SIG-M5 treated with dmso at 0.1 percent for 504 hours (cell line): ENCODE data around the gene MYO1D.
"Not testable (repeated sequence)": the region's sequence is repeated elsewhere in the genome, so short reads cannot be mapped to it uniquely, and the experiment has no call there.

Experiments
- DNase-seq: peaks from one replicate; lab custom pipeline; 2025; ENCODE audit not compliant: unreplicated experiment; lab: John Stamatoyannopoulos, UW

MYO1D gene

DNA sequence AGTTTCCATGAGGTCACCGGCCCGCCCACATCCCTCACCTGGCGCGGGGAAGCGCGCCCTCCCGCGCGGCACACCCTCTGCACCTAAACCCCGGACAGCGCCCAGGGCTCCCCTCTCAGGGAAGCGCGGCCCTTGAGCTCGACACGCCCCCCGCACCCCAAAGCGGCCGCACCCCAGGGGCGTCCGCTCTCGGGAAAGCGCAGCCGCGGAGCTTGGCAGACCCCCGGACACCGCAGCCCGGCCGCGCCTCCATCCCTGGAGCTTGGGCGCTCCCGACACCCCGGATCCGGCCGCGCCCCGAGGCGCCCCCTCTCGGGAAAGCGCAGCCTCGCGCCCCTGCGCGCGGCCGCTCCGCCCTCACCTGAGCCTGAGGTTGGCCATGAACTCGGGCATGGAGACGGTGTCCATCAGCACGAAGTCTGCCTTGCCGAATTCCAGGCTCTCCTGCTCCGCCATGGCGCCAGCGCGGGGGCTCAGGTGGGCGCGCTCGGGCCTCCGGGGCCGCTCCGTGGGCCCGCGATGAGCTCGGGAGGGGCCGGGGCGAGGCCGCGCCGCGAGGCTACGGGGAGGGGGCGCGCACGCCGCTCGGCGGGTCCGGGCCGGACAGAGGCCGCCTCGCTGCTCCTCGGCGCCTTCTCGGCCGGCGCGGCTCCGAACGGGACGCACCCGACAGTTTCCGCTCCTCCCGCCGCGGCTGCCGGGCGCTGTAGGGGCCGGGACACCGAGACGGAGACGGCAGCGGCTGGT lies at the start of gene MYO1D:
MYO1D (minus strand) TSS at position 708 of the 747 bp plus-strand sequence; CDS start at position 456, 252 bp downstream.
- DNase-seq, result no peak

DNA sequence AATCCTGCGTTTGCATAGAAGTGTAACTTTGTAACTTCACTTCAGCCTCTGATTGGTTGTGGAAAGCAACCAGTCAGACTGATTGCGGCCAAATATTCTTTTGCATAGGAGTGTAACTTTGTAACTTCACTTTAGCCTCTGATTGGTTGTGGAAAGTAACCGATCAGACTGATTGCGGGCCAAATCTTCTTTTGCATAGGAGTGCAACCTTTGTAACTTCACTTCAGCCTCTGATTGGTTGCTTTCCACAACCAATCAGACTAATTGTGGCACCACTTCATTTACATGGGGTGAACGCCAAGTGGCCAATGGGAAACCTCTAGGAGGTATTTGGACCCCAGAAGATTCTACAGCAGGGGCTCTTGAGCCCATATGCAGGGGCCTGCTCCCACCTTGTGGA lies 49.3 kb upstream of the MYO1D start:
- DNase-seq, result no peak

DNA sequence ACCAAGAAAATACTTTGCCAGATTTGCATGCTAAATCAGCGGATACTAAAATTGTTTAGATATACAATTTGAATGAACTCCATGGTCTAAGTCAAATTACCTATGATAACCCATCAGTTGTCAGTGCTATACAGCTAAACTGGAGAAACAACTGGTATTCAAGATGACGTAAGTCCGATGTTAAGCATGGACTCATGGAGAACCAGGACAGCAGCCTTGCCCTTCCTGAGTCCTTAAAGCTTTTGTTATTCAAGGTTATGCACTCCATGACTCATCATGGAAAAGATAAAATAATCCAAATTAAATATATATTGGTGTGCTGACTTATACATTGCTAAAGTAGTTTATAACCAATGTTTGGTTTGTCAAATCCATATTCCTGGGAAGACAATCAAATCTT lies 47.0 kb upstream of the MYO1D start:
- DNase-seq, result not testable (repeated sequence)

DNA sequence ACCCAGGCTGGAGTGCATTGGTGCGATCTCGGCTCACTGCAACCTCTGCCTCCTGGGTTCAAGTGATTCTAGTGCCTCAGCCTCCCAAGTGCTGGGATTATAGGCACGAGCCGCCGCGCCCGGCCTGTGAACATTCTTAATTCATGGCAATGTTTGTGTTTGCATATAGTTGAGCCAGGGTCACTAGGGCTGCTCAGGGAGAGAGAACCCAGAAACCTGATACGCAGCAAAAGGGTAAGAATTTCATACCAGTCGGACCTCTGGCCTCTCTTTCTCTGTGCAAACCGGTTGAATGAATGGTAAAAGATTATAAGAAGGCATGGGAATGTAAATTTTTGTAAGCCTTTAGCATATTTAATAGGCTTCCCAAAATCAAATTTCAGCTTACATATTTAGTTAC lies 44.1 kb upstream of the MYO1D start:
- DNase-seq, result no peak

DNA sequence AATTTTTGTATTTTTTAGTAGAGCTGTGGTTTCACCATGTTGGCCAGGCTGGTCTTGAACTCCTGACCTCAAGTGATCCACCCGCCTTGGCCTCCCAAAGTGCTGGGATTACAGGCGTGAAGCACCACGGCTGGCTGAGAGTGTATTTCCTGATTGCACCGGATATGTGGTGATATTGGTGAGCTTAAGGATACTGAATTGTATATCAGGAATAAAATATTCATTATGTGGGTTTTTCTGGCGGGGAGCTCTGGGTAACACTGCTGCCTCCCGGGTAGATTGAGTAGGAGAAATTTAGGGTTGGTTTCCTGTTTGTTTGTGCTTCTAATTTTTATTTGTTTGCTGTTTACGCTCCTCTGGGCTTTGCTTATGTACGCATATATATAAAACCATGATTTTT lies 43.4 kb upstream of the MYO1D start:
- DNase-seq, result no peak

DNA sequence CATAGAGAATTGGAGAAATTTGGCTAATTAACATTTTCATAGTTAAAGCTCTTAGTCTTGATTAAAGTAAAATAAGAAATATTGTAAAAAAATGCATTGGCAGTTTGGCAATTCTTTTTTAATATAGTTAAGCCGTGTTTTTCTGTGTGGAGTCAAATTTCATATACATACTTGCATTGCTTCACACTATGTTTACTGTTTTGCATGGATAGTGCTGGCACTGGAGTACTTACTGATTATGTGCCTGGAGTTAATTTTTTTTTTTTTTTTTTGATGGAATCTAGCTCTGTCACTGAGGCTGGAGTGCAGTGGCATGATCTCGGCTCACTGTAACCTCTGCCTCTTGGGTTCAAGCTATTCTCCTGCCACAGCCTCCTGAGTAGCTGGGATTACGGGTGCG lies 43.0 kb upstream of the MYO1D start:
- DNase-seq, result not testable (repeated sequence)

DNA sequence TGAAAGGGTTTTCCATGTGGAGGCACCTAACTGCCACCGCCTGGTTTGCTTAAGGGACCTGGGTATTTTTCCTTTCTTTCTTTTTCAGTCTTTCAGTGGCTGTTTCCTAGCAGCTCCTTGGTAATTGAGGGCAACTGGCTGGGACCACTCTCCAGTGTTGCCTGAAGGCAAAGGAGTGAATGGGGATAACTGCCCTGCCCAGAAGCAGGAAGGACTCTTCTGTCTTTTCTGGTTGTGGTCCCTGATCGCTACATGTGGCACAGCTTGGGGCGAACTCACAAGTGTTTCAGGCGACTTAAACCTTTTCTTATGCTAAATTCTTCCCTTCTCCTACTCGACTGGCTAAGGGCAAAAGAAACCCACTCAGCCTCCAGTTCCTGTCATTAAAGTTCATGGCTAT lies 40.9 kb upstream of the MYO1D start:
- DNase-seq, result no peak

DNA sequence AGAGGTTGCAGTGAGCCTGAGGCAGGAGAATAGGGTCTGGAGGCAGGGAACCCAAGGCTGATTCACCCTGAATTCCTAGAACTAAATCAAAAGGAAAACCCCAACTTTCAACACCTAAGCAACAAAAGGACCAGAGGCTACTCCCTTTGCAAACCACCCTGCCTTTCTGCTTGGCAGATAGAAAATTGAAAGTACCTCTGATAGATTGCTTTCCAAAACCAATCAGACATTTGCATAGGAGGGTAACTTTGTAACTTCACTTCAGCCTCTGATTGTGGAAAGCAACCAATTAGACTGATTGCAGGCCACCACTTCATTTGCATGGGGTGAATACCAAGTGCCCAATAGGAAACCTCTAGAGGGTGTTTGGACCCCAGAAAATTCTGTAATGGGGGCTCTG lies 40.2 kb upstream of the MYO1D start:
- no peak for DNase-seq

DNA sequence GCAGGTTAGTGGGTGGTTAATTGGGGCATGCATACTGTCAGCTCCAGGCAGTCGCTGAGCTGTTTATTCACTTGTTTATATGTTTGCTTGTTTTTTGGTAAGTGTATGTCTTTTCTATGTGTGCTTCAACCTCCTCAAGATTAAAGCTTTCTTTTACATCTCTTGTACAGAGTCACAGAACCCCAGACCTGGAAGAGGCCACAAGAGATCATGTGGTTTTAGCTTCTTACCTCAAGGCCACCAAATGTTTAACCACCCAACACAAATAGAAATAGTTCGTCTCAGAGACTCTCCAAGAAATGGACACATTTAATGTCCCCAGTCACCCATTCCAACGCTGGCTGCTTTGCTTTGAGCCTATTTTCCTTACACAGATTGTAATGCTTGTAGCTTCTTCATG lies 39.2 kb upstream of the MYO1D start:
- DNase-seq, result no peak

DNA sequence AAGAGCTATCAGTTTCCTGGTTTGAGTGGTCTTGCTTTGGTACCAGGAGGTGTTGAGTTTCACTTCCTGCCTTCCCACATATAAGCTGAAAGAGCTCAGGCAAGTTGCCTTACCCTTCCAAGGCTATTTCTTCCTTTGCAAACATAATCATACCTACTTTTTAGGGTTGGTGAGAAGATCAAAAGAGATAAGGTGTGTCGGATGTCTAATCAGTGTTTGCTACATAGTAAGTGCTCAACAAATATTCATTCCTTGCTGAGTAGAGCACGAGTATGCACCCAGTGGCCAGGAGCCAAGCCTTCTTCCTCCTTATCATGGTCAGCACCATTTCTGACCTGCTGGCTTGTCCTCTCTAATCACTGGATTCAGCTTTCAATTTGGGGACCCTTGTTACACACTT lies 38.3 kb upstream of the MYO1D start:
- DNase-seq, result no peak

DNA sequence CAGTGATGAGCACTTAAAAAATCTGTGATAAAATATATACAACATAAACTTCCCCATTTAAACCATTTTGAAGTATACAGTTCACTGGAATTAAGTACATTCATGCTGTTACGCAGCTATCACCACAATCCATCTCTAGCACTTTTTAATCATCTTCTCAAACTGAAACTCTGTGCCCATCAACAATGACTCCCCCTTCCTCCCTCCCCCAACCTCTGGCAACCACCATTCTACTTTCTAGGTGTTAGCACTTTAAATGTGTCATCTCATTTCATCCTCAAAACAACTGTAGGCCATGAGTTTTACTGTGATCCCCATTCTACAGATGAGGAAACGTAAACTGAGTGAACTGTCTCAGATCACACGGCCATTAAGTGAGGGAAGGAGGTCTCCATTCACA lies 37.3 kb upstream of the MYO1D start:
- DNase-seq, result no peak

DNA sequence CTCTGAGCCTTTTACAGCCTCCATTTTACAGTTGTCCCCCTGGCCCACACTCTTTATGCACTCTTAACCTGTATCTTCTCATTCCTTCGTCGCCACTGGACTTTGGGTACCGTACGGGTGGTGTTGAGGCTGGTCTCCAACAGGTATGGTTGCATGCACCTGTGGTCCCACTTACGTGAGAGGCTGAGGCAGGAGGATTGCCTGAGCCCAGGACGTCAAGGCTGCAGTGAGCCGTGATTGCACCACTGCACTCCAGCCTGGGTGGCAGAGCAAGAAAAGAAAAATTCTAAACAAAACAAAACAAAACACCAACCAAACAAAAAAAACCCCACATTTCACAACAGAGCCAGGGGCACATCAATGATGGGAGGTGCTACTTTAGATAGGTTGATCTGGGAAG lies 36.7 kb upstream of the MYO1D start:
- no peak for DNase-seq

DNA sequence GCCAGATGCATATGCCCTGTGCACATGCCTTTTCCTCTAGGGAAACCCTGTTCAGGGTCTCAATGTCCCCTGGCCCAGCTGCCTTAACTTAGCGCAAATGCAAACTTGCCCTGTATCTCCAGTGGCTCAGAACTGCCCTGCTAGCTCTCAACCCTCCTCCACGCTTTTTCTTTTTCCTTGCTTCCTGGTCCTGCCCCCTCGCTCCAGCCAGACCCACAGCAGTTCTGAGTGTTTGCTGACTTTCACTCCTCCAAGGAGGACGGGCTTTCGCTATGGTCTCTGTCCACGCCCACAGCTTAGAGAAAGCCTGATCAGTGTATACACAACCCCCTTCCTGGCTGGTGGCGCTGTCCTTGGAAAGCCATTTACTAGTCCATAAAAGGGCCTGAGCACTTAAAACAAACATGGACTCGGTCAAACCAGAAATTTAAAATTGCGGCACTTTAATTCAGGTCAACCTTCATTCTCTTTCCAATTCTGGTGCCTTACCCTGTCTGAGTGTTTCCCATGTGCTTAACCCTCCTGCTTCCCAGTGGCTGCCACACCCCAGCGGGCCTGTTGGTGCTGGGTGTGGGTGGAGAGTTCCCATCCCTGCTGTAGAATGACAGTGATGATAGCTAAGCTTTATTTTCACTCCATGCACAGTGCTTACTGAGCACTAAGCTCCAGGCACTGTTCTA lies 35.4 kb upstream of the MYO1D start:
- DNase-seq, result peak; percentile 24

DNA sequence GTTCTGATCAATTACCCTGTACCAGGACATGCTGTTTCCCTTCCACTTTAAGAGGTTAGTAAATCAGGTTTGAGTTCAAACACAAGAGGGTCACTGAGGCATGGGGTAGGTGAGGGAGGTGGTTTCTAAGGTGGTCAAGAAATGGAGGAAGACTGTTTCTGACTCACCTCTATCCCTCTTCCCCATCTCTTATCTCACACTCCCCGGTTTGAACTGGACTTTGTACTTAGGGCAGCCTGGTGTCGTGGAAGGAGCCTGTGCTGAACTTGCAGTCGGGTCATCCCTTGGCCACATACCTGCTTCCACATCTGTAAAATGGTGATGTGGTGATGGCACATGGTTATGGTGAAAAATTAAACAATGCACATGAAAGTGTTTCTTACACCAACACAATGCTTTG lies 33.8 kb upstream of the MYO1D start:
- DNase-seq, result no peak

DNA sequence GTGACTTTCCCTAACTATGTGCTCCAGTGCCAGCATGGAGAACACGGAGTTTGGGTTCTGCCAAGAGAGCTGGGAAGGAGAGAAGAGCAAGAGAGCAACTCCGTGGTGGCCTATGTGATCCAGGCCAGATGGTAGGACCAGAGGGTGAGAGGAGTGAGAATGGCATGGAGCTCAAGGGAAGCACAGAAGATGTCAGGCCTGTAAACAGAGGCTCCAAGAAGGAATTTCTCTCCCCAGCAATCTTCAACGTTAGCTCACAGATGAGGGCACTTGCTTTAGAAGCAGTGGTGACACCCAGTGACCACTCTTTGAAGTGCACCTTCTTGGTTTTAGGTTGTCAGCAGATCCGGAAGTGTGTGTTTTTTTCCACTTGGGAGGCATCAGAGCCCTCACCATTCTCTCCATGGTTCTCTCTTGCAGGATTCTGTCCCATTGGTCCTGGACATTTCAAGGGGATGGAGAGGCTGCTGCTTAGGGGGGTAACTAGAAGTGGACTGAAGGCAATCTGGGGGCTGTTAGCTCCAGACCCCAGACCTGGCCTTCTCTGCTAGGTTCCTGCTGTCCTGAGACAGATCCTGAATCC lies 33.0 kb upstream of the MYO1D start:
- DNase-seq, result peak; percentile 41

DNA sequence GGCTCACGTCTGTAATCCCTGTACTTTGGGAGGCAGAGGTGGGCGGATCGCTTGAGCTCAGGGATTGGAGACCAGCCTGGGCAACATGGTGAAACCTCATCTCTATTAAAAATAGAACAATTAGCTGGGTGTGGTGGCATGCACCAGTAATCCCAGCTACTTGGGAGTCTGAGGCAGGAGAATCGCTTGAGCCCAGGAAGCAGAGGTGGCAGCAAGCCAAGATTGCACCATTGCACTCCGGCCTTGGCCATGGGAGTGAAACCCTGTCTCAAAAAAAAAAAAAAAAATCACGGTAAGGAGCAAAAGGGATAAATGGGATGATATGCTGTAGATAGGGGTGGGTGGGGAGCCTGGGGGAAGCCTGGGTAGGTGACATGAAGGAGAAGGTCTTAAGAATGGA lies 30.7 kb upstream of the MYO1D start:
- DNase-seq, result no peak

DNA sequence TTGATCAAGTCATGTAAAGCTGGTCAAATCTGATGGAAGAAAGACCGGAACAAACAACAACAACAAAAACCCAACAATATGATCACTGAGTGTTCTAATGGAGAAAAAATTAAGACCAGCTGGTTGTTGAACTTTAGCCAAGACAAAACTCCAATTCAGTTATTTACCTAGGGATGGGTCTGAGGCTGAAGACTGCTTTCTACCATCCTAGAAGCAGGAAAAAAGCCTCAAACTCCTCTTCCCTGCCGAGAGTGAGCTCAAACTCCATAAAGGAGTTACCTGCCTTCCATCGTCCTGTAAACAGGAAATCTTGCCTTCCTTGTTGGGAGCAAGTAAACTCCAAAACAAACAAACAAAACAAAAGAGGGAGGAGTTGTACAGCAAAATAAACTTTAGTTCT lies 28.0 kb upstream of the MYO1D start:
- DNase-seq, result no peak

DNA sequence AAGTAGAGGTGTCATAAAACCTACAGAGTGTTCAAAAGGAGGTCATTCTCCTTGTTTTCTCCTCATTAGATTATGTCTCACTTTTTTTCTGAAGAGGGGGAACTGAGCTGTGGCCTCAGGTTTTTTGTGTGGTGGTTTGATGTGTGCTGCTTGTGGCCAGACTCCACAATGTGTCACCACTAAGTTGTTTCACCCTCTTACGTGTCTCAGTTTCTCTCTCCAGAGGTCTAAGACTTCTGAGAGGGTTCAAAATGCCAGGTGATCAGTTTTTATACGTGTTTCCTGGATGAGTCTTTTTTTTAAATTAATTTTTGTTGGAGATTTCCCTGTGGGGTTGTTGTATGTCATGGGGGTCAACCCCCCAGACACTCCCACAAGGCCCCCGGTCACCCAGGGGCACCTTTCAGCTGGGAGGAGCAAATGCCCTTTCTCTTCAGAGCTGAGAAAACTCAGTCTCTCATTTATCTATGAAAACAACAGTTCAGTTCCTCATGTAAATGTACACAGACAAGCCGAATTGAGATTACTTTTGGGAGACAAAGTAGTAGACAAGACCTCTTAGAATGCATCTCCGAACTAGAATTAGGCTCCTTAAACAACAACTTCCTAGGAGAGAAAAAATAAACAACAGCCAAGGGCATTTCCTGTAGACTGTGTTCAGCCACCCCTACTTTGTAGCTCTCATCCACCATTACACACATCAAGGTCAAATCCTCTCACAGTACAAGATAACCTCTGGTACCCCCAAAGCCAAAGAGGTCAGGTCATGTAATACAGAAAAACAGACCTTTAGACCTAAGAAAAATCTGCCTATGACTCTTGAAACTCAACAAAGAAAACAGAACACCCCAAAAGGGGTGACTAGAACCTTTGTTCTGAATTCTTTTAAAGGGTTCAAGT lies 27.1 kb upstream of the MYO1D start:
- DNase-seq, result no peak

DNA sequence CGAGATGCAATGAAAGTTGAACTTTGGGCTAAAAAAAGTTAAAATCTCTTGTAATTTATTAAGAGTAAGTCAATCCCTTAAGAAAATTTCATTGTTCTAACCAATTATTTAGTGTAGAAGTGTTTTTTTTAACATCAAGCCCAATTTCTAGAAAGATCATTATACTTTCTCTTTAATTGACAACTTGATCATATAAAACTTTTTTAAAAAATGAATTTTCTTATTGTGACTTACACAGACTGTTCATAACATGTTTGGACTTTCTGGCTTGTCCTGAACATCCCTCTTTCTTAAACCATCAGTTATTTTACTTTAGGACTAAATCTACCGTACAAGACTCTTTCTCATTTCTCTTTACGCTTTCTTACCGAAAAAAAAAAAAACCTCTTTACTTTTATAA lies 24.8 kb upstream of the MYO1D start:
- no peak for DNase-seq

DNA sequence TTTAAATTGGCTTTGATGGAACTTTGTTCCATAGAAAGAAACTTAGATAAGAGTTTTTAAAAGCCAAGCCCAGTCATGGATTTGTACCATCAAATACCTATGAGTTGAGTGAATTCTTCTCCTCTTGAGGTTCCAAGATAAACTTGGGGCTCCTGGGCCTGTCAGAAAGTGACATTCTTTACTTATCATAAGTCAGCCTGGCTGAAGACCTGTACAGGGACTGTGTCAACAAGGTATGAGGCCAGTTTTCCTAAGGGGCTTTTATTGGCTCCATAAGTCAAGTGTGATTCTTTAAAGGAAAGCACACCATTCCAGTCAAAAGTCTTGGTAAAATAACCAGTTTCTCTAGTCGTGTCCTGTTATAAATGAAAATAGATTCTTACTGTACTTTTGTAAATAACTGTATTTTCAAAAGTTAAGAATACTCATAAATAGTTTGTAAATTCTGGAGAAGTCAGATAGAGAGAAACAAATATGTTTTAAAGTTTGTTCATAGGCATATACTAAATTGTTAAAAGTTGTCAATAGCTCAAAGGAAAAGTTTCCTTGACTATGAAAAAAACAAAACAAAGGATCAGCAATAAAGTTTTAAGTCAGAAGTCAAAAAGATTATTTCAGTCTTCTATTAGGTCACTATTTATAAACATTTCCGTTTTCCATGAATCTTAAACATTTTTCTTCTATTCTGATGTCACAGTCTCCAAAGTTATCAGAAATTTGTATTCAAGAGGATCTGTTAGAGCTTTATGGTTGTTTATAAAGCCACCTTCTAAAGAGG lies 22.5 kb upstream of the MYO1D start:
- no peak for DNase-seq
